GM20431 (cell line): Measurements from ENCODE around the gene NDUFA12.

Source experiments
- in situ Hi-C: fragments of 300-500 bp; cut with MseI, MboI; formaldehyde crosslinking; loops from one replicate; pipeline ENCODE4 v1.15.0; 2020; ENCODE audit warnings: low sequenced_read_pairs; ENCODE audit not compliant: unreplicated experiment

Gene NDUFA12

GRCh38 chr12:94948232-94948810 is 55.2 kb downstream of the NDUFA12 start:
- in situ Hi-C loops, result no loop called here

GRCh38 chr12:94942663-94943062 is 60.8 kb downstream of the NDUFA12 start:
- in situ Hi-C loops, result no loop called here

GRCh38 chr12:94941440-94941862 is 62.0 kb downstream of the NDUFA12 start:
- in situ Hi-C loops, result no loop called here

GRCh38 chr12:94940771-94941170 is 62.7 kb downstream of the NDUFA12 start:
- in situ Hi-C loops, result no loop called here

- in situ Hi-C loops, result no loop called here
Measured at GRCh38 chr12:94938583-94938982, 64.9 kb downstream of the NDUFA12 start.

- in situ Hi-C loops, result no loop called here
Measured at GRCh38 chr12:94930772-94931171, 72.7 kb downstream of the NDUFA12 start.

- in situ Hi-C loops, result no loop called here
Measured at GRCh38 chr12:94930216-94930654, 73.3 kb downstream of the NDUFA12 start.

- in situ Hi-C loops, result no loop called here
Measured at GRCh38 chr12:94929780-94930179, 73.7 kb downstream of the NDUFA12 start.

- in situ Hi-C loops, result no loop called here
Measured at GRCh38 chr12:94925729-94926128, 77.8 kb downstream of the NDUFA12 start.

GRCh38 chr12:94925206-94925605 is 78.3 kb downstream of the NDUFA12 start:
- in situ Hi-C loops, result no loop called here

- in situ Hi-C loops, result no loop called here
Measured at GRCh38 chr12:94922561-94922960, 80.9 kb downstream of the NDUFA12 start.
